HL-60 (cell line): Measurements from ENCODE around the gene CGB2.

Source experiments
- GABPA ChIP-seq: IDR thresholded peaks from 2 replicates; pipeline ENCODE4 v1.6.1; 2012; ENCODE audit warnings: low read depth
- POLR2AphosphoS5 ChIP-seq: IDR thresholded peaks from 2 replicates; pipeline ENCODE4 v1.6.1; 2012; ENCODE audit warnings: low read depth
- TF ChIP-seq, protein P1 (sequence below): IDR thresholded peaks from one replicate; pipeline ENCODE4 v1.5.1; 2011; ENCODE audit warnings: low read length, control low read depth, inconsistent platforms; ENCODE audit not compliant: insufficient read depth
- TF ChIP-seq, protein P2 (sequence below): IDR thresholded peaks from 2 replicates; pipeline ENCODE4 v1.6.1; 2012; ENCODE audit warnings: low read depth; ENCODE audit not compliant: insufficient replicate concordance

DNA sequence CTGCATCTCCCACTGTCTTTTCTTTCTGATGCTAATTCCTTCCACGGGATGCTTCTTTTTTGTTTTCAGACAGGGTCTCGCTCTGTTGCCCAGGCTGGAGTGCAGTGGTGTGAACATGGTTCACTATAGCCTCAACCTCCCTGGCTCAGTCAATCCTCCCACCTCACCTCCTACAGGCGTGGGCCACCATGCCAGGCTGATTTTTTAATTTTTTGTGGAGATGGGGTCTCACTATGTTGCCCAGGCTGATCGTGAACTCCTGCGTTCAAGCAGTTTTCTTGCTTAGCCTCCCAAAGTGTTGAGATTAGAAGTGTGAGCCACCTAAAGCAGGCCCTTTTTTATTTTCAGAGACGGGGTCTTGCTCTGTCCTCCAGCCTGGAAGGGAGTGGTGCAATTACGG is 43.4 kb upstream of the CGB2 start:
- TF ChIP-seq, protein P1, sequence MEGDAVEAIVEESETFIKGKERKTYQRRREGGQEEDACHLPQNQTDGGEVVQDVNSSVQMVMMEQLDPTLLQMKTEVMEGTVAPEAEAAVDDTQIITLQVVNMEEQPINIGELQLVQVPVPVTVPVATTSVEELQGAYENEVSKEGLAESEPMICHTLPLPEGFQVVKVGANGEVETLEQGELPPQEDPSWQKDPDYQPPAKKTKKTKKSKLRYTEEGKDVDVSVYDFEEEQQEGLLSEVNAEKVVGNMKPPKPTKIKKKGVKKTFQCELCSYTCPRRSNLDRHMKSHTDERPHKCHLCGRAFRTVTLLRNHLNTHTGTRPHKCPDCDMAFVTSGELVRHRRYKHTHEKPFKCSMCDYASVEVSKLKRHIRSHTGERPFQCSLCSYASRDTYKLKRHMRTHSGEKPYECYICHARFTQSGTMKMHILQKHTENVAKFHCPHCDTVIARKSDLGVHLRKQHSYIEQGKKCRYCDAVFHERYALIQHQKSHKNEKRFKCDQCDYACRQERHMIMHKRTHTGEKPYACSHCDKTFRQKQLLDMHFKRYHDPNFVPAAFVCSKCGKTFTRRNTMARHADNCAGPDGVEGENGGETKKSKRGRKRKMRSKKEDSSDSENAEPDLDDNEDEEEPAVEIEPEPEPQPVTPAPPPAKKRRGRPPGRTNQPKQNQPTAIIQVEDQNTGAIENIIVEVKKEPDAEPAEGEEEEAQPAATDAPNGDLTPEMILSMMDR: no peak
- TF ChIP-seq, protein P2, sequence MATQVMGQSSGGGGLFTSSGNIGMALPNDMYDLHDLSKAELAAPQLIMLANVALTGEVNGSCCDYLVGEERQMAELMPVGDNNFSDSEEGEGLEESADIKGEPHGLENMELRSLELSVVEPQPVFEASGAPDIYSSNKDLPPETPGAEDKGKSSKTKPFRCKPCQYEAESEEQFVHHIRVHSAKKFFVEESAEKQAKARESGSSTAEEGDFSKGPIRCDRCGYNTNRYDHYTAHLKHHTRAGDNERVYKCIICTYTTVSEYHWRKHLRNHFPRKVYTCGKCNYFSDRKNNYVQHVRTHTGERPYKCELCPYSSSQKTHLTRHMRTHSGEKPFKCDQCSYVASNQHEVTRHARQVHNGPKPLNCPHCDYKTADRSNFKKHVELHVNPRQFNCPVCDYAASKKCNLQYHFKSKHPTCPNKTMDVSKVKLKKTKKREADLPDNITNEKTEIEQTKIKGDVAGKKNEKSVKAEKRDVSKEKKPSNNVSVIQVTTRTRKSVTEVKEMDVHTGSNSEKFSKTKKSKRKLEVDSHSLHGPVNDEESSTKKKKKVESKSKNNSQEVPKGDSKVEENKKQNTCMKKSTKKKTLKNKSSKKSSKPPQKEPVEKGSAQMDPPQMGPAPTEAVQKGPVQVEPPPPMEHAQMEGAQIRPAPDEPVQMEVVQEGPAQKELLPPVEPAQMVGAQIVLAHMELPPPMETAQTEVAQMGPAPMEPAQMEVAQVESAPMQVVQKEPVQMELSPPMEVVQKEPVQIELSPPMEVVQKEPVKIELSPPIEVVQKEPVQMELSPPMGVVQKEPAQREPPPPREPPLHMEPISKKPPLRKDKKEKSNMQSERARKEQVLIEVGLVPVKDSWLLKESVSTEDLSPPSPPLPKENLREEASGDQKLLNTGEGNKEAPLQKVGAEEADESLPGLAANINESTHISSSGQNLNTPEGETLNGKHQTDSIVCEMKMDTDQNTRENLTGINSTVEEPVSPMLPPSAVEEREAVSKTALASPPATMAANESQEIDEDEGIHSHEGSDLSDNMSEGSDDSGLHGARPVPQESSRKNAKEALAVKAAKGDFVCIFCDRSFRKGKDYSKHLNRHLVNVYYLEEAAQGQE: no peak
- TF ChIP-seq POLR2AphosphoS5 (no peak), GABPA (no peak)
